ENCODE results near the gene CST8.
A peak's percentile ranks its signal among the peaks of the same experiment; 100 is the strongest.

CST8 gene

GRCh38 chr20:23492292-23492691 lies 1.4 kb downstream of the CST8 start:
- ATAC-seq = peak; percentile 88
- H3K4me1 Mint-ChIP-seq = peaks cover 13% of the 10 kb centered on the region

GRCh38 chr20:23493172-23493772 lies 2.4 kb downstream of the CST8 start:
- peaks cover 2% of the 10 kb centered on the region for H3K36me3 Mint-ChIP-seq (ENCODE audit: low read depth)
- H3K27me3 Mint-ChIP-seq = peaks cover 2% of the 10 kb centered on the region
- DNase-seq = no peak
- no peak for ATAC-seq
- peaks cover 20% of the 10 kb centered on the region for H3K4me1 Mint-ChIP-seq
- H3K4me3 Mint-ChIP-seq = no peak overlapping the region
- H3K27ac Mint-ChIP-seq = no peak overlapping the region
- peaks cover 15% of the 10 kb centered on the region for H3K9me3 Mint-ChIP-seq

More at GRCh38 chr20:23492292-23492691, 1.4 kb downstream of the CST8 start:
- Mint-ChIP-seq H3K4me3 (no peak overlapping the region), H3K27ac (no peak overlapping the region), H3K9me3 (peaks cover 9% of the 10 kb centered on the region), H3K27me3 (no peaks in the 10 kb centered on the region), H3K36me3 (ENCODE audit: low read depth) (no peaks in the 10 kb centered on the region)
- DNase-seq = peak; percentile 38

GRCh38 chr20:23497536-23497935 lies 6.6 kb downstream of the CST8 start:
- Mint-ChIP-seq H3K36me3 (ENCODE audit: low read depth) (peaks cover 2% of the 10 kb centered on the region), H3K9me3 (peaks cover 15% of the 10 kb centered on the region), H3K4me1 (peaks cover 12% of the 10 kb centered on the region), H3K4me3 (no peak overlapping the region), H3K27me3 (peaks cover 16% of the 10 kb centered on the region), H3K27ac (peak overlapping the region; percentile 53)
- peak; percentile 95 for ATAC-seq
- peak; percentile 9 for DNase-seq

GRCh38 chr20:23501926-23502325 lies 11.0 kb downstream of the CST8 start:
- no peak for DNase-seq
- ATAC-seq = no peak
- H3K36me3 Mint-ChIP-seq (ENCODE audit: low read depth) = peaks cover 2% of the 10 kb centered on the region
- H3K27ac Mint-ChIP-seq = no peak overlapping the region
- H3K4me1 Mint-ChIP-seq = peaks cover 10% of the 10 kb centered on the region
- H3K4me3 Mint-ChIP-seq = no peak overlapping the region
- peaks cover 7% of the 10 kb centered on the region for H3K9me3 Mint-ChIP-seq
- H3K27me3 Mint-ChIP-seq = peaks cover 27% of the 10 kb centered on the region

DNA sequence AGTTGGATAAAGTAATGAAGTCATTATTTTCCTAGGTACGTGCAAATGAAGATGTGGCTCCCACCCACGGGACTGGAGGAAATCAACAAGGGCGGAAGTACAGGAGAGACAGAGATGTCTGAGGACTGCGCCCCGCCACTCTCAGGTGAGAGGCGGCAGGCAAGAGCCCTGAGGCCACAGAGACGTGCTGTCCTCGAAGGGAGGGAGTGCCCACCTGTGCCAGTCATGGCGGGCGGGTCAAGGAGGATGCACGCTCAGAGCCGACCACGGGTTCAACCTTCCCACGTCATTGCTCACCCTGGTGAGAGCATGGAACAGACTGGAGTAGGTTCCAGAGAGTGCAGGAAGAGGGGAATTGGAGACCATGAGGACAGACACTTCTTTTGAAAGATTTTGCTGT lies 12.7 kb downstream of the CST8 start:
- Mint-ChIP-seq H3K9me3 (no peaks in the 10 kb centered on the region), H3K4me1 (no peaks in the 10 kb centered on the region), H3K27me3 (peaks cover 27% of the 10 kb centered on the region), H3K27ac (no peak overlapping the region), H3K4me3 (no peak overlapping the region), H3K36me3 (ENCODE audit: low read depth) (no peaks in the 10 kb centered on the region)
- no peak for ATAC-seq
- DNase-seq = no peak

DNA sequence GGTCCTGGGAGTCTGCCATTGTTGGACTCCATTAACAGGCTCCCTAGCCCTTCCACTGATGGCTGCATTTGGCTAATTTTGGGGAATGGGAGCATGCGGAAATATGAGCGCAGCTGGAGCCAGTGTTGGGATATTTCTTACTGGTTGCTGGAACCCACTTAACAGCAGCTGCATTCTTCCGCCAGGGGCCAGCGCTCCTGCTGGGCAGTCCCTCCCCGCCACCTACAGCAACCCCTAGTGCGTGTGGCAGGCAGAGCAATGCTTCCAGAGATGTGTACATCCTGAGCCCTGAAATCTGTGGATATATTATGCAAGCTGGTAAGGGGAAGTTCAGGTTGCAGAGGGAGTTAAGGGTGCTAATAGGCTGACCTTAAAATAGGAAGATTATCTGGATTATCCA lies 16.4 kb downstream of the CST8 start:
- no peaks in the 10 kb centered on the region for H3K9me3 Mint-ChIP-seq
- H3K27me3 Mint-ChIP-seq = peaks cover 15% of the 10 kb centered on the region
- H3K4me1 Mint-ChIP-seq = no peaks in the 10 kb centered on the region
- H3K4me3 Mint-ChIP-seq = no peak overlapping the region
- no peak overlapping the region for H3K27ac Mint-ChIP-seq
- no peaks in the 10 kb centered on the region for H3K36me3 Mint-ChIP-seq (ENCODE audit: low read depth)
- no peak for ATAC-seq
- no peak for DNase-seq

DNA sequence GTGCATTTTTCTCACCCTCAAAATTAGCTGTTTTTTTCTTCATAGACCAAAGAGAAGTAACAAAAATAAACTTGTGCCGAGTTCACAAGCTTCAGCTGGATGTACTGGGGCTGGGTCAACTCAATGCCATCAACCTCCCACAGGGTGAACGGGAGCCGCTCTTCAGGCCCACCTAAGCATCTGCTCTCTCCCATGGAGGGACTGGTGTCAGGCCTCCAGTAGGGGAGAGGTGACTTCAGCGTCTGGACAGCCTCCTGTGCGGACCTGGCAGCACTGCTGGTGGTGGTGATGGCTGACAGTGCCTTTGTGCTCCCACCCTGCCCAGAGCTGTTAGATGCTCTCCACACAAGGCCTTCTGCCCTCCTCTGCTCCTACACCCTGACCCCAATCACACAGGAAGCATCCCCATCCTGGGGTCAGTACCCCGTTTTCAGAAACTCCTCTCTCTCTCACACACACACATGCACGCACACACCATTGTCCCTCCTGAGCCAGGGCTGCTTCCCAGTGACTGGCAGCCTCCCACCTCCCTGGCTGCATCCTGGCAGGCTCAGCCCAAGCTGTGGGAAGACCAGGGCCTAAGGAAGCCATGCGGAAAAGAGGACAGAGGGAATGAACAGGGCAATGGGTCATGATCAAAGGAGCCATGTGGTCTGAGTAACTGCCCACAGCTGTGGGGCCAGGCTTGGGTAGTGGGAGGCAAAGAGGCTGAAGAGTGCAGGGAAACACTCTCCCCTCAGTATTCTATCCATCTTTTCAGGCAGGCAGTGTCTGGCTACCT lies 17.7 kb downstream of the CST8 start:
- ATAC-seq = no peak
- no peak overlapping the region for H3K27ac Mint-ChIP-seq
- no peaks in the 10 kb centered on the region for H3K9me3 Mint-ChIP-seq

DNA sequence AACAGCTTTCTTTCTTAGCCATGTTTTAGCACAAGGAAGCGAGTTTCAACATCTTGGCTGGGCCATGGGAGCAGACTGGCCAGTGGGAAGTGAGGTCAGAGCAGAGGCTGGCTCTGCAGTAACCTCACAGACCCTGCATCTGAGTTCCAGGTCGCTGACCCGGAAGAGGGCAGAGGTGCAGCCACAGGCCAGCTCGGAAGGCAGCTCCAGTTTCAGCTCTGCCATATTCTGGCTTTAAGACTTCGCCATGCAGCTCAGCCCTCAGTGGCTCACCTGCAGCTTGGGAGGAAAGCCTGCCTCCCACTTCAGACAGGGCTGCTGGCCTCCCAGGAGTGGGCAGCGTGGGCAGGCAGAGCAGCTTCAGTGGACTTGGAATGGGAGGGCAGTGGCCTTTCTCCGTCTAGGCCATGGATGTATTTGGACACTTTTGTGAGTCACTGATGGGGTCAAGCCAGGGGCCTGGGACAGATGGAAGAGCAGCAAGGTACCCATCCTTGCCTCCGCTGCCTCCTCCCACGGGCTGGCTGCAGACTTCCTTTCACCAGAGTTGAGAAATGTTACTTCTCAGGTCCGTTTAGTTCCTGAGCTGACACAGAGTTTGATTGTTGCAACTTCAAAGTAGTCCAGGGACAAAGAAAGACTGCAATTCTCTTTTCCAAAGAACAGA lies 18.5 kb downstream of the CST8 start:
- Mint-ChIP-seq H3K36me3 (ENCODE audit: low read depth) (no peaks in the 10 kb centered on the region), H3K4me3 (no peak overlapping the region), H3K4me1 (no peaks in the 10 kb centered on the region), H3K9me3 (no peaks in the 10 kb centered on the region), H3K27me3 (peaks cover 6% of the 10 kb centered on the region), H3K27ac (no peak overlapping the region)
- ATAC-seq = no peak
- DNase-seq = no peak

More for the DNA sequence above, 17.7 kb downstream of the CST8 start:
- DNase-seq = no peak
- no peaks in the 10 kb centered on the region for H3K36me3 Mint-ChIP-seq (ENCODE audit: low read depth)
- no peak overlapping the region for H3K4me3 Mint-ChIP-seq
- no peaks in the 10 kb centered on the region for H3K4me1 Mint-ChIP-seq
- peaks cover 8% of the 10 kb centered on the region for H3K27me3 Mint-ChIP-seq

DNA sequence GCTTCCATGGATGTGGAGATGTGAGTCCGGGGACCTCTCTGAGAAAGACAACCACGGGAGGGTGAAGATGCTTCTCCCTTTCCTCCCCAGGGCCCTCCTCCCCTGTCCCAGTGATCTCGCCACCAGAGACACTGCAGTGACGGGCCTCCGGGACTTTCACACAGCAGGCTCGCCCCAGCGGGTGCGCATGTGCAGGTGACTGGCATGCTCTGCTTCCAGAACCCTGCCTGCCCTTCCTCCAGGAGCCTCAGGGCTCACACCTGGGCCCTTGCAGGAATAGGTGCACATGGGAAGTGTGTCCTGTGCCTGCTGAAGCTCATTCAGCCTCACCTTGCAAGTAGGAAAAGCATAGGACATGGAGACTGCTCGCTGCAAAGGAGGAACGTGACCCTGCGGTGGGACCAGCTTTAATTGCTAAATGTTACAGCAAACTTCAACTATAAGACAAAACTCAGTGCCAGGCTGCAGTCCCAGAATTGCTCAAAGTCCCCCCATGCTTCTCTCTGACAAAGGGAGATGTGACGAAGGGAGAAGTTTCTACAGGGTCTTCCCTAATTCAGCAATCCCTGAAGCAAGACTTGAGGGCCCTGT lies 19.2 kb downstream of the CST8 start:
- ATAC-seq = no peak
- H3K27ac Mint-ChIP-seq = no peak overlapping the region
- H3K9me3 Mint-ChIP-seq = no peaks in the 10 kb centered on the region
- no peaks in the 10 kb centered on the region for H3K36me3 Mint-ChIP-seq (ENCODE audit: low read depth)
- DNase-seq = no peak
- H3K4me3 Mint-ChIP-seq = no peak overlapping the region
- peaks cover 2% of the 10 kb centered on the region for H3K27me3 Mint-ChIP-seq
- H3K4me1 Mint-ChIP-seq = peaks cover 3% of the 10 kb centered on the region

DNA sequence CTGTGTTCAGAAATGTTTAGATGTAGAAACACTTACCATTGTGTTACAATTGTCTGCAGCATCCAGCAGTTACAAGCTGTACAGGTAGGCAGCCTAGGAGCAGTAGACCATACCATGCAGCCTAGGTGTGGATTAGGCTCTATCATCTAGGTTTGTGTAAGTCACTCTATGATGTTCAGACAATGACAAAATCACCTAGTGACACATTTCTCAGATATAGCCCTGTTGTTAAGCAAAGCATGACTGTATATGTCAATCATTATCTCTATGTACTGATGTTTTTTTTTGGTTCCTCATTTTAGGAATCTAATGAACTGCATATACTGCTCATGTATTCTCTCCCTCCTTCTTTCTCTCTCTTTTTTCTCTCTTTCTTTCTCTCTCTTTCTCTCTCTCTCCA lies 22.2 kb downstream of the CST8 start:
- H3K36me3 Mint-ChIP-seq (ENCODE audit: low read depth) = no peaks in the 10 kb centered on the region
- ATAC-seq (no peak), DNase-seq (no peak)
- peaks cover under 1% of the 10 kb centered on the region for H3K27me3 Mint-ChIP-seq
- no peak overlapping the region for H3K4me3 Mint-ChIP-seq
- no peaks in the 10 kb centered on the region for H3K9me3 Mint-ChIP-seq
- no peak overlapping the region for H3K27ac Mint-ChIP-seq
- H3K4me1 Mint-ChIP-seq = peaks cover 4% of the 10 kb centered on the region

DNA sequence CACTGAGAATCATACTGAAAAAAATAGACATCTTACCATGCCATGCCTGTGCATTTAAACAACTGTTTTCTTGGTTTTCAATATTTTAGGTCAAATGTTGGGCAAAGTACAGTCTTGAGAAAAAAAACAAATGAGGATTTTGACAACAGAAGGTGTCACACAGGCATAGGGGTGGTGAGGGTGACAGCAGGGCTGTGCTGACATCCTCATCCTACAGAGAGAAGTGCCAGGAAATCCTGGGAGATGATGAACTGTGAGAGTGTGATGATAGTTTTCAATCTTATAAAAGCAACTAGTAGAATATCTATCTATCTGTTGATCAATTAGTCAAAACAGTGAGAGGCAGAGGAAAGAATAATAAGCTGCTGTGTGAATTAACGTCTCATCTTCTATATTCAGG lies 23.9 kb downstream of the CST8 start:
- ATAC-seq = no peak
- H3K27me3 Mint-ChIP-seq = no peaks in the 10 kb centered on the region
- no peak overlapping the region for H3K4me3 Mint-ChIP-seq
- H3K9me3 Mint-ChIP-seq = no peaks in the 10 kb centered on the region
- H3K36me3 Mint-ChIP-seq (ENCODE audit: low read depth) = no peaks in the 10 kb centered on the region
- H3K27ac Mint-ChIP-seq = no peak overlapping the region
- peaks cover 4% of the 10 kb centered on the region for H3K4me1 Mint-ChIP-seq
- DNase-seq = no peak

- ATAC-seq = no peak
- Mint-ChIP-seq H3K4me1 (peaks cover 4% of the 10 kb centered on the region), H3K9me3 (no peaks in the 10 kb centered on the region), H3K36me3 (ENCODE audit: low read depth) (no peaks in the 10 kb centered on the region), H3K27me3 (no peaks in the 10 kb centered on the region), H3K4me3 (no peak overlapping the region), H3K27ac (no peak overlapping the region)
- DNase-seq = no peak
Observed at GRCh38 chr20:23515250-23515939, 24.5 kb downstream of the CST8 start.

DNA sequence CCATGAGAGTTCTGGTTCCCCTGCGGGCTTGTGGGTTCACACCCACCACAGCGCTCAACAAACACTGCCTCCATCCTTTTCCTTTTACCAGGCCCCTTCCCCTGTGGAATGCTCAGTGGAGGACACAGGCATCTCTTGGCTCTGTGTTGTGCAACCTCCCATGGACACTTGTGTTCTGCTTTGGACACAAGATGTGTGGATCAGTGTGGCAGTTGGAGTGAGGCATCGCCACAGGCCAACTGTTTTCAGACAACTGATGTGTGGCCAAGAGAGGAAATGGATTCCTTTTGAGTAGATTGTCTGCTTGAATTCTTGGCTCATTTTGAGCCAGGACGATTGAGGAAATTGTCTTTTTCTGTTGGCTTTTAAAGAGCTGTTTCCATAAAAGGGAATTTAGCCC lies 26.8 kb downstream of the CST8 start:
- ATAC-seq (no peak), DNase-seq (no peak)
- Mint-ChIP-seq H3K27ac (no peak overlapping the region), H3K36me3 (ENCODE audit: low read depth) (no peaks in the 10 kb centered on the region), H3K27me3 (no peaks in the 10 kb centered on the region), H3K9me3 (no peaks in the 10 kb centered on the region), H3K4me3 (no peak overlapping the region), H3K4me1 (peaks cover 4% of the 10 kb centered on the region)

- Mint-ChIP-seq H3K9me3 (no peaks in the 10 kb centered on the region), H3K36me3 (ENCODE audit: low read depth) (no peaks in the 10 kb centered on the region)
- ATAC-seq = no peak
Observed at GRCh38 chr20:23519556-23519955, 28.6 kb downstream of the CST8 start.

More at GRCh38 chr20:23519556-23519955, 28.6 kb downstream of the CST8 start:
- Mint-ChIP-seq H3K27ac (no peak overlapping the region), H3K4me1 (peaks cover 4% of the 10 kb centered on the region), H3K4me3 (no peak overlapping the region), H3K27me3 (no peaks in the 10 kb centered on the region)
- DNase-seq = no peak
